ENCODE measurements around the gene CHN2.

Gene CHN2

DNA sequence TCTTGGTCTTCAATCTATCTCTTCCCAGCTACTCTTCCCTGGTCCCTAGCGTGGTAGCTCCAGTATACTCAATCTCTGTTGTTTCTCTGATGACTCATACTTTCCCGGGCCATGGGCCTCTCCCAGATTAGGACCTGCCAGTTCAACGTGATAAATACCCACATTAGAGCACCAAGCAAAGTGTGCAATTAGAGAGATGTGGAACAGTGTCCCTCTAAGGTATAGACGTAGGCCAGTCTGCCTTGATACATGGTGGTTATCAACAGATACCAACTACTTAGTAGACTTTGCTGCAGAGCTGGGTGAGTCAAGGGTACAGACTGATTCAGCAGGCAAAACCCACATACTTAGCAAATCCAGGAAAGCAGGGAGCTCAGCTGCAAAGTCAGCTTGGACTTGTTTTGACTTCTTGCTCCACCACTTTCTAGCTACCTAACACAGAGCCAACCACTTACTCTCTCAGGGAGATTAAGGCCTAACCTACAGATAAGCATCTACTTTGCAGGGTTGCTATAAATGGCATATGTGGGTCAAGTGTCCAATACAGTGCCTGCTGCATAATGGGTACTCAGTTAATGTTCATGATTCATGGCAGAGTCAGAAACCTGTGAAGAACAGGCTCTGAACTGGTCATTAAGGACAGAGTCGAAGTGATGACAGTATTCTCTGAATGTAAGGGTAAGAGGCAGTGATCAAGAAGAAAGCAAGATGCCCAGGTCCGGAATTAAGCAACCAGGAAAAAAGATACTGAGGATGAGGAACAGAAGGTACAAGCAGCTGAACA lies 176.1 kb downstream of the CHN2 start:
- no peak for FAIRE-seq

- no peak for FAIRE-seq
Observed at GRCh38 chr7:29371472-29371871, 176.9 kb downstream of the CHN2 start.

- FAIRE-seq = no peak
Observed at GRCh38 chr7:29372351-29373090, 177.9 kb downstream of the CHN2 start.

DNA sequence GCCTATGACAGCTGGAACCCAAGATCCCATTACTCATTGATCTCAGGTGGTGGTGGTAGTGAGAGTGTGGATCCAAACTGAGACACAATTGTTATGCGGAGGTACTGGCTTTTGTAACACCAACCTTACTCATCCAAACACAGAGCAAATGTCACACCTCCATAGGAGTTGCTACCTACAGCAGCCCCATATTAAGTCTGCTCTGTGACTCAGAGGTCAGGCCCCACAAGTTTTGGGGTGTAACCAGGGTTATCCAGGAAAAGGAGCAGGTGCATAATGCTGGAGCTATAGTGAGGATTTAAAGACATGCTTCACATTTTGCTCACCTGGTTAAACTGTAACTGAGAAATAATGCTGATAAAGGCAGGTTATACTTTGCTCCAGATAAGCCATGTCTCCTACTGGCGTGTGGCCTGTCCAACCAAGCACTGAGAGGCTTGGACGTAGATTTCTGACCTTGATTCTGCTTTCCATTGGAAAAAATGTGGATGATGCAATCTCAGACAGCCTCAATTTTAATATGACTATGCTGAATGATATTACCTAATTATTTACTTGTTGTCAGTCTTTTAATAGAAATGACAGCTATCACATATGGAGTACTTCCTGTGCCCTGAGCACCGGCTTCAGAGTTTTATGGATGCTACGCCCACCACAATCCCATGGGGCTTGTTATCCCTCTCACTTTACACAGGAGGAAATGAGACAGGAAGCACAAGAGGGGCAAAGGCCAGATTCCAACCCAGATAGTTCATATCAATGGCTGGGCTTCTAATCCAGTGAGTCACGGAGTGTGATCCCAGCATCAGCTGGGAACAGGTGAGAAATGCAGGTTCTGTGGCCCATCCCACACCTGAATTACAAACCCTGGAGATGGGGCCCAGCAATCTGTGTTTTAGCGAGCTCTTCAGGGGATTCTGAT lies 181.3 kb downstream of the CHN2 start:
- no peak for FAIRE-seq

- FAIRE-seq = no peak
Observed at GRCh38 chr7:29377718-29378117, 183.1 kb downstream of the CHN2 start.

GRCh38 chr7:29379551-29379950 lies 185.0 kb downstream of the CHN2 start:
- no peak for FAIRE-seq

GRCh38 chr7:29381206-29382094 lies 186.9 kb downstream of the CHN2 start:
- no peak for FAIRE-seq

DNA sequence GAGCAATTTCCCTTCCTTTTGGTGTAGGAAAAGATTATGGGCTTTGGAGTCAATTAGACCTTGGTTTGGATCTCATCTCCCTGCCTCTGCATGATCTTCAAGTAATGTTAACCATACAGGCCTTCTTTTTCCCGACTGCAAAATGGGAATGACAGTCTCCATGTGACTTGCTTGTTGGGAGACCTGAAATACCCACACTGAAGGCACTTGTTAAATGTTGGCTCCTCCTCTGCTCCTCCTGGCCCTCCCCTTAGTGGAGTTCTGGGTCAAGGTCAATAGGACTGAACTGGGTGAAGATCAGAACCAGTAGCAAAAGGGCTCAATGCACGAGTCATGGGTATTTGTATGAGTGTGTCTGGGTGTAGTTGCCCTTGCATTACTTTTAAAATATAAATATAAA lies 189.7 kb downstream of the CHN2 start:
- FAIRE-seq = no peak

- FAIRE-seq = no peak
Observed at GRCh38 chr7:29385214-29385814, 190.7 kb downstream of the CHN2 start.

GRCh38 chr7:29386196-29386765 lies 191.7 kb downstream of the CHN2 start:
- FAIRE-seq = no peak

- FAIRE-seq = no peak
Observed at GRCh38 chr7:29391262-29391661, 196.7 kb downstream of the CHN2 start.

- no peak for FAIRE-seq
Observed at GRCh38 chr7:29394321-29394720, 199.7 kb downstream of the CHN2 start.

DNA sequence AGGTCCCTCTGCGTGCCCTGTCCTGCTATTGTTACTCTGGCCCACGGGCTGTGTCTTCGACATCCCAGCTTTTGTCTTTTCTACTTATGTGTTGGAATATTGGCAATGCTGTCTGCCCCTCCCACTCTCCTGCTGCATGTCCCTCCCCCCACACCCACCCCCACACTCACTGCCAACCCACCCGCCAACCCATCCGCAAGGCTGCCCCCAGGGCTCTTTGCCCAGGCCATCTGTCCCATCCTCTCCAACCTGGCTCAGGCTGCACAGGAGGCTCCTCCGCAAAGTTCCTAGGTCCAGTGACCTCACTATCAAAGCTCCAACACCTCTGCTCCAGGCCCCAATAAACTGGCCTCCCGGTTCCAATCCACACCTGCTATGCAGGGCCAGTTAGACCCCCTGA lies 202.0 kb downstream of the CHN2 start:
- FAIRE-seq = no peak

GRCh38 chr7:29397398-29397797 lies 202.8 kb downstream of the CHN2 start:
- FAIRE-seq = no peak

DNA sequence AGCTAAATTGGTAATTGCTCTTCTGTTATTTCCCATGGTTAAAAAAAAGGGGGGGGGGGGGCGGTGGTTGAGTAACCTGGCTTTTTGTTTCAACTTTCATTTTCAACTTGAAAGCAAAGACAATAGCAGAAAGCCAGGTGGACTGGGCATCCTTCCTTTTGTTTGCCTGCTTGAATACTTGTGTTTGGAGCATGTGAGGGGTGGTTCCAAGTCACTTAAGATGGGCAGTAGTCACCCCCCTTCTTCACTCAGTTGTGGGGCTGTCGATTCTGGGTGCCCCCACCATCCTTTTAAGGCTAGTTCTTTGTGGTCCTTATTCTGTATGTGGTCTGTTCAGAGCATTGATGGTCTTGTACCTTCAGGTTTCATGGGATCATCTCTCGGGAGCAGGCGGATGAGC lies 203.4 kb downstream of the CHN2 start:
- FAIRE-seq = no peak

DNA sequence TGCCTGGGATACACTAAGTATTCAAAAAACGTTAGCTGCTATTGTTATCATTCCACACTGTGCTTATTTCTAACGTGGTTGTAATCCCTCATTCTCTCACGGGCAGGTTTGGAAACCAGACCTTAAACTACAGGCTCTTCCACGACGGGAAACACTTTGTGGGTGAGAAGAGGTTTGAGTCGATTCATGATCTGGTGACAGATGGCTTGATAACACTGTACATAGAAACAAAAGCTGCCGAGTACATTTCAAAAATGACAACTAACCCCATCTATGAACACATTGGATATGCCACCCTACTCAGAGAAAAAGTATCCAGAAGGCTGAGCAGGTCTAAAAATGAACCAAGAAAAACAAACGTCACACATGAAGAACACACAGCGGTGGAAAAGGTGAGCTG lies 205.9 kb downstream of the CHN2 start:
- no peak for FAIRE-seq

GRCh38 chr7:29401769-29402168 lies 207.2 kb downstream of the CHN2 start:
- FAIRE-seq = no peak

DNA sequence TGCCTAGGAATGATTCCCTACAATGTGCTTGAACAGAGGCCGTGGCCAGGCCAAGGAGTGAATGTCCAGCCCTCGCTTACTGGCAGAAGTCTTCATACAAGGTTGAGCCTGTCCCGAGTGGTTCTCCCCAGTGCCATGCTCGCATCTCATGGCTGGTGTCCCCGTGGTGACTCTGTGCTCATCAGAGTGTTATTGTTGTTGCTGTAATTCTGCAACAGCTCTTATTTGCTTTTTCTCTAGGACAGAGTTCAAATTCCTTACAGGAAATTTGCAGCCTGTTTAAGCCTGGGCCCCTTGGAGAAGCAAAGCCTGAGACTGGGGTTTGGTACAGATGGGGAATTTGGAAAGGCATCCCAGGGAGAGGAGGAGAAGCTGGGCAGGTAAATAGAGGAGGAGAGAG lies 211.3 kb downstream of the CHN2 start:
- FAIRE-seq = no peak

DNA sequence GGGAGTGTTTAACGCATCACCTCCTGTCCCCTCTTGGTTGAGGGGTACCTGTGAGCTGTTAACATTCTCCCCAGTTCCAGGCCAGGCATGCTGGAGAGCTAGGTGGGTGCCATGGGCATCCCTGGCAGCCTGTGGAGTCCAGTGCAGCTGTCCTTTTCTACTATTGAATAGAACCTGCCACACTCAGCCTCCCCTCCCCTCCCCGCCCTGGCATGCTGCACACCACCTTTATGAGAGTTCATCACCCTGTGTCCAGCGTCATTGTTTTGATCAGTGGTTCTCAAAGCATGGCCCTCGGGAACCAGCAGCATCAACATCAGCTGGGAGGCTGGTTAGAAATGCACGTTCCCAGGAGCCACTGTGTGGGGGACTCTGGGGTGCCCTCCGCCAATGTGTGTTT lies 211.8 kb downstream of the CHN2 start:
- no peak for FAIRE-seq

GRCh38 chr7:29408841-29409243 lies 214.3 kb downstream of the CHN2 start:
- FAIRE-seq = peak; percentile 92

- FAIRE-seq = no peak
Observed at GRCh38 chr7:29410996-29411395, 216.4 kb downstream of the CHN2 start.

- no peak for FAIRE-seq
Observed at GRCh38 chr7:29412912-29413311, 218.3 kb downstream of the CHN2 start.
